NAMALWA (cell line): Measurements from ENCODE around the gene SHISA7.
A peak's percentile ranks its signal among the peaks of the same experiment; 100 is the strongest.

Source experiments
- DNase-seq: peaks from one replicate; pipeline ENCODE4 v3.0.0-alpha.2; 2015; ENCODE audit warnings: low spot score

Gene SHISA7

DNA sequence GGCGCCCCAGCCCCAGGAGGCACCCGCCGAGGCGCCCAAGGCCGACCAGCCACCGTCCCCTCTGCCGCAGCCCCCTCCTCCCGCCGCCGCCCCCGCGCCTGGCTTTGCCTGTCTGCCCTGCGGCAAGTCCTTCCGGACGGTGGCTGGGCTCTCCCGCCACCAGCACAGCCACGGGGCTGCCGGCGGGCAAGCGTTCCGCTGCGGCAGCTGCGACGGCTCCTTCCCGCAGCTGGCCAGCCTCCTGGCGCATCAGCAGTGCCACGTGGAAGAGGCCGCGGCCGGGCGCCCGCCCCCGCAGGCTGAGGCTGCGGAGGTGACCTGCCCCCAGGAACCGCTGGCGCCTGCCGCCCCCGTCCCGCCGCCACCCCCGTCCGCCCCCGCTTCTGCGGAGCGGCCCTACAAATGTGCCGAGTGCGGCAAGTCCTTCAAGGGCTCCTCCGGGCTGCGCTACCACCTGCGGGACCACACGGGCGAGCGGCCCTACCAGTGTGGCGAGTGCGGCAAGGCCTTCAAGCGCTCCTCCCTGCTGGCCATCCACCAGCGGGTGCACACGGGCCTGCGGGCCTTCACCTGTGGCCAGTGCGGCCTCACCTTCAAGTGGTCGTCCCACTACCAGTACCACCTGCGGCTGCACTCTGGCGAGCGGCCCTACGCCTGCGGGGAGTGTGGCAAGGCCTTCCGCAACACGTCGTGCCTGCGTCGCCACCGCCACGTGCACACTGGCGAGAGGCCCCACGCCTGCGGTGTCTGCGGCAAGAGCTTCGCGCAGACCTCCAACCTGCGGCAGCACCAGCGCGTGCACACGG is 39.3 kb upstream of the SHISA7 start:
- no peak for DNase-seq

DNA sequence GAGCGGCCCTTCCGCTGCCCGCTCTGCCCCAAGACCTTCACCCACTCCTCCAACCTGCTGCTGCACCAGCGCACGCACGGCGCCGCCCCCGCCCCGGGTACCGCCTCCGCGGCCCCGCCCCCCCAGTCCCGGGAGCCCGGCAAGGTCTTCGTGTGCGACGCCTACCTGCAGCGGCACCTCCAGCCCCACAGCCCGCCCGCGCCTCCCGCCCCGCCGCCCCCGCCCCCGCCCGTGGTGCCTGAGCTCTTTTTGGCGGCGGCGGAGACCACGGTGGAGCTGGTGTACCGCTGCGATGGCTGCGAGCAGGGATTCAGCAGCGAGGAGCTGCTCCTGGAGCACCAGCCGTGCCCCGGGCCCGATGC is 38.7 kb upstream of the SHISA7 start:
- DNase-seq = no peak

DNA sequence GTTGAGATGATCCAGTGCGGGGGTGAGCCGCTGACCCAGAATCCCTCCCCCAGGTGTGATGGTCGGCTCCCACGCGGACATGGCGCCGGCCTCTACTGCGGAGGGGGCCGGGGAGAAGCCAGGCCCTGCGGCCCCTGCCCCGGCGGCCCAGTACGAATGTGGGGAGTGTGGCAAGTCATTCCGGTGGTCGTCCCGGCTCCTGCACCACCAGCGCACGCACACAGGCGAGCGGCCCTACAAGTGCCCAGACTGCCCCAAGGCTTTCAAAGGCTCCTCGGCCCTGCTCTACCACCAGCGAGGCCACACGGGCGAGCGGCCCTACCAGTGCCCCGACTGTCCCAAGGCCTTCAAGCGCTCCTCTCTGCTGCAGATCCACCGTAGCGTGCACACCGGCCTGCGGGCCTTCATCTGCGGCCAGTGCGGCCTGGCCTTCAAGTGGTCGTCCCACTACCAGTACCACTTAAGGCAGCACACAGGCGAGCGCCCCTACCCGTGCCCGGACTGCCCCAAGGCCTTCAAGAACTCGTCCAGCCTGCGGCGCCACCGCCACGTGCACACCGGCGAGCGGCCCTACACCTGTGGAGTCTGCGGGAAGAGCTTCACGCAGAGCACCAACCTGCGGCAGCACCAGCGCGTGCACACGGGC is 38.2 kb upstream of the SHISA7 start:
- DNase-seq = no peak

DNA sequence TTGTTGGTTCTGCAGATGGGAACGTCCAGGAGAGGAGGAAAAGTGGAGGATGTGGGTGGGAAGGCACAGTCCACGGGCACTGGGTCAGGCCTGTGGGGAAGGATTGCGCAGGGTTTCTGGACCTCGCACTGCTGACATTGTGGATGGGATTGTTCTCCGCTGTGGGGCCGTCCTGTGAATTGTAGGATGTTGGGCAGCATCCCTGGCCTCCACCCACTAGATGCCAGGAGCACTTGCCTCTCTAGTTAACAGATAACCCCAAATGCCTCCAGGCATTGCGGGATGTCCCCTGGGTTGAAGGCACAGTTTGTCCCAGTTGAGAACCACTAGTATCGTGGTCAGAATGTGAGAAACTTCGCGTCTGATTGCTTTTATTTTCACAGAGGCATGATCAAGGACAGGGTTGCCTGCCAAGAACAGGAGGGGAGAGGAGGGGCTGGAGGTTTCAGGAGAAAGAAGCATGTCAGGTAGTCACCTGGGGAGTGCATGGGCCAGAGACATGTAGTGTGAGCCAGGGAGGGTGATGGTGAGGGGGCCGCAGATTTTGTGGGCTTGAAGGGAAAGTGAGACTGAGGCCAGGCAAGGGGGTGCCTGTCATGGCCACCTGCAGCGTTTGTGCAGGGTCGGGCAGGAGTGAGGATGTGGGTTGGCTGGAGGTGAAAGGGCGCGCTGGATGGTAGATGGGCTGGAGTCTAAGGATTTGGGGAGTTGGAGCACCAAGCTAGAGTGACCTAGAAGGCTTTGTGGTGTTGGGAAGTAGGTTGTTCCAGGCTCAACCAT is 36.5 kb upstream of the SHISA7 start:
- DNase-seq = no peak

DNA sequence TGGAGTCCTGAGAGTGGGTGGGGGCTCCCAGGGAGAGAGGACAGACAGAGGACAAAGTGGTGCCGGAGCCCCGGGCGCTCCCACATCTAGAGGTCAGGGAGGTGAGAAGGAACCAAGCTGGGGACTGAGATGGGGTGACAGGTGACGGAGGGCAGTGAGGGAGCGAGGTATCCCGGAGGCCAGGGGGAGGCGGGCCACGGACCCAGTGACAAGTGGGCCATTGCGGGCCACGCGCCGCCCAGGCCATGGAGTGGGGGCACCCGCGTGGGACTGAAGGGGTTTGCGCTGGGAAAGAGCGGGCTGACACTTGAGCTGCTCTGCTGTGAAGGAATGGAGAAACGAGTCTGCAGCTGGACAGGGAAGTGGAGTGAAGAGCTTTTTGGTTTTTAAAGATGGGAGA is 35.9 kb upstream of the SHISA7 start:
- DNase-seq = no peak

DNA sequence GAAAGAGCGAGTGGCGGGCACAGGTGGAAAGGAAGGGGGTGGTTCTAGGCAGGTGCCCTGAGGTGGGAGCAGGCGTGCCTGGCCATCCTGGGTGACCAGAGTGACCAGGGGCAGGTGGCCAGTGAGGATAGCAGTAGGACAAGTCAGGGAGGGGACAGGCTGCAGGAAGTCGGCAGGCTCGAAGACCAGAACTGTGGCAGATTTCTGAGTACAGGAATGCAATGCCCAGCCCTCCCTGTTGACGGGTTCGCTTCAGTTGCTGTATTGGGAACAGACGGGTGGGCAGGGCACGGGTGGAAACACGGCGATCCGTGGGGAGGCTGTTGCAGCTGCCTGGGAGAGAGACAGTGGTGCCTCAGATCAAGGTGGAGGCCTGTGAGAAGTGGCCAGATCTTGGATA is 35.3 kb upstream of the SHISA7 start:
- no peak for DNase-seq

DNA sequence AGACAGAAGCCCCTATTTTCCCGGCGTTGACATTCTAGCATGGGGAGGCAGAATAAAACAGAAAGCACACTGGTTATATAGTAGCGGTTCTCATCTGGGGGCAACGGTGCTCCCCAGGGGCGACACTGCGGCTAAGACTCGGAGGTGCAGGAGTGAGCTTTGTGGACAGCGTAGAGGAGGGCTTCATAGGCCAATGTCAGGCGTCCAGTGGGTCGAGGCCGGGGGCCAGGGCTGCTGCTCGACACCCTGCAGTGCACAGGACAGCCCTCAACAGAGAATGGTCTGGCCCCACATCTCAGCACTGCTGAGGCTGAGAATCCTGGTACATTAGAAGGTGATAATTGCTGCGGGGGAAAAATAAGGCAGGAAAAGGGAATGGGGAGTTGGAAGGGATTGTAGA is 34.8 kb upstream of the SHISA7 start:
- no peak for DNase-seq

DNA sequence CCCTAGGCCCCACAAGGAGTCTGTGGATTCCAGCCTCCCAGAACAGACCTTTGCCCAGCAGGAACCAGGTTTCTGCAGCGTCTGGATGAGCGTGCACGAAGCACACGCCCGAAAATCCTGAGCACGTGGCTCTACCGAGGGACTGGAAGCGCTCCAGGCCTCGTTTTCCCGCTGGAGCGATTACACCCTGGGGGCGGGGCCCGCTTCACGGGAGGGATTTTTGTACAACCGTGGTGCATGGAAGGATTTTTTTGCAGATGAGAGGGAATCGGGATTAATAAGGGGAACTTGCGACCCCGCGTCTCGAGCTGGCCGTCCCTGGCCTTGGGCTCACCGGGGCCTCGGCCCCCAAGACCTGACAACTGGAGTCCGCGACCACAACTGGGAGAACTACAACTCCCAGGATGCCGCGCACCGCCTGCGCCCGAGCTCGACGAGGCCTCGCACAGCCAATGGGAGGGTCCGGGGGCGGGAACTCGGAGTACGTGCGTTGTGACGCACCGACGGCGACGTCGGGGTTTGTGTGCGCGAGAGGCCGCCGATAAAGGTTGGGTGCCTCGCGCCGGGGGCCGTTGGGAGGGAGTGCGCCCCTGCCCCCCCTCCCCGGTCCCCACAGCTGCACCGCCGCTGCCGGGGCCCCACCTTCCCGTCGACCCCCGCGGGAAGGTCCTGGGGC is 33.1 kb upstream of the SHISA7 start, which contains the start of gene ZNF628:
TSS of gene ZNF628 (plus strand) at position 518 of the 676 bp plus-strand sequence. CDS start 3,294 bp downstream, outside the sequence.
- peak; percentile 98 for DNase-seq

DNA sequence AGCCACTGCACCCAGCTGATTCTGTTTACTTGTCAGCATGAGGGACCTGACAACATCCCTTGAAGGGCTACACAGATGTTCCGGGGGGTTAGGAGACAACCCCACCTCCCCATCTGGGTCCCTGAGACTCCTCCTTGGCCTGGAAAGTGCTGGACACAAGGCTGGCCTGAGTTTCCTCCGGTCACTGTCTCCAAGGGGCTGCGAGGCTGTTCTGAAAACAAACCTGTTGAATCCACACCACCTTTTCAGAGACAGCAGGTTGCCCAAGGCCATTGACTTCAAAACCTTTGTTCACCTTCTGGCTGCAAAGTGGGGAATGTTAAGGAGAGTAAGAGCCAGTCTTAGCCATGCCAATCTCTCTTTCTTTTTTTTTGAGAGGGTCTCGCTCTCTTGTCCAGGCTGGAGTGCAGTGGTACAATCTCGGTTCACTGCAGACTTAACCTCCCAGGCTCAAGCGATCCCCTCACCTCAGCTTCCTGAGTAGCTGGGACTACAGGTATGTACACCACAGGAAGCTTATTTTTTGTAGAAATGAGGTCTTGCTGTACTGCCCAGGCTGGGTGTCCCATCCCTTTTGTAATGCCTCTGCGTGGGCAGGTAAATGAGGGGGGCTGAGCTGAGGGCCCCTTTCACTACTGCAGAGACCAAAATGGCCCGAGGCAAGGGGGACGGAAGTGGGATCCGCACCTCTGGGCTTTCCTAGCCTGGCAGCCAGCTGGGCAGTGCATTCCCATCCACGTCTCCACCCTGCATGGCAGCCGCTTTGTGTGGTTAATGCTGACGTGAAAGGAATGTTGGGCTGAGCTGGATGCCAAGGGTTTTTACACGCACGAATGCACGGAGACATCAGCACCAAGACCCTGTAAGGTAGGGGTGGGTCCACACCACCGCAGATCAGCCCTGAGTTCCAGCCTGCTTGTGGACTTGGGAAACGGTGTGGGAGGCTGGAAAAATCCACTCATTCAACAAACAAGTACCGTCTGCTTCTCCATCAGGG is 31.5 kb upstream of the SHISA7 start:
- DNase-seq = no peak

DNA sequence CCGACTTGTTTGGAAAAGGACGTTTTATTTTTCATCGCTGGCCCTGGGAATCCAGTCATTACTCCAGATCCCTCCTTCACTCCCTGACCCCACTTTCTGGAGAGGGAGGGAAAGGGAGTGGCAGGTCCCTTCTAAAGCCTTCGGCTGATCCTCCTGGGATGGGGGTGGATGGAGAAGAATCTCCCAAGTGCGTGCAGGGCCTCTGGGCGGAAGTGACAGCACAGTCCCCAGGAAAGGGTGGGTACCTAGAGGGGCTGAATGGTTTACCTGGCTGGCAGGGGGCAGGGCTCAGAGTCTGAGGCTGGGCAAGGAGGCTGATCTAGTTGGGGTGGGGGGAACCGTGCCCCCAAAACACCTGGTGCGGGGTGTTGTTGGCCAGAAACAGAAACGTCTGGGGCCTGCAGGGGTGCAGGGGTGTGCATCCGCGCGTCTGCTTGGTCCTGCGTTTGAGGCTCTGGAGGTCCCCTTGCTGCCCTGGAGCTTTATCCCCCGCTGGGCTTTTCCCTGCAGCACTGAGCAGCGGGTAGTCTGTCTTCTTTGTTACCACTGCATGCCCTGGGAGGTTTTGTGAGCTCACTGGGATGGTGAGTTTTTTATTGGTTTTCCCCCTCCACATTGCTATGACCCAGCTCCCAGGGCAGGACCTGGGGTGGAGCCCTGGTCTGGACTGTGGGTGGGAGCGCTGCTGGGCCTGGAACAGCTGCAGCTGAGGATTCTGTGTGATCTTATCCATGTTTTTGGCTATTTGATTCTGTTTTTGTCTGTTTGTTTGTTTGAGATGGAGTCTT is 30.3 kb upstream of the SHISA7 start:
- no peak for DNase-seq

DNA sequence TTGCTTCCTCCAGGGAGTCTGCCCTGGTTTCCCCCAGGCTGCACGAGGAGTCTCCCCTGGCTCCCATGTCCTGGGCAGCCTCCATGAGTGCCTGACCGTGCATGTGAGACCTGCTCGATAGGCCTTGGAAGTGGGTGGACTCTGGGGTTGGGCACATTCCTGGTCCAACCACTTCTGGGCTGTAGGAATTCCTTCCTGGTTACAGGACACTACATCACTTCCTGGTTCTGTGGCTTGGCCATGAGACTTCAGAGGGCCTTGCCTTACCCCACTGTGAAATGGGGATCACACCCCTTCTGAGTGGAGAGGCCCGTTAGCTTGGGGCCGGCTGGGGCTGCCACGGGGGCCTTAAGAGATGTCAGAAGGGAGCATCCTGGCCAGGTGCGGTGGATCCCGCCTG is 29.4 kb upstream of the SHISA7 start:
- DNase-seq = no peak

DNA sequence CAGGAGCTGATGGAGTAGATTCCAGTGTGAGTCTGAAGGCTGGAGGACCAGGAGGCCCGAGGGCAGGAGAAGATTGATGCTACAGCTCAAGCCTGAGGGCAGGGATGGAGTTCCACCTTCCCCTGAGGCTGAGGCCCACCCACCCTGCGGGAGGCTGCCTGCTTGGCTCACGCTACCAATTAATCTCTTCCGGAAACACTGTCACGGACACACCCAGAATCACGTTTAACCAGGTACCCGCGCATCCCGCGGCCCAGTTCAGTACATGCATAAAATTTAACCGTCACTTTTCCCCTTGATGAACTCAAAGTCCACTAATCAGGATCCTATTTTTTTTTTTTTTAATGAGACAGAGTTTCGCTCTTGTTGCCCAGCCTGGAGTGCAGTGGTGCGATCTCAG is 28.2 kb upstream of the SHISA7 start:
- no peak for DNase-seq

DNA sequence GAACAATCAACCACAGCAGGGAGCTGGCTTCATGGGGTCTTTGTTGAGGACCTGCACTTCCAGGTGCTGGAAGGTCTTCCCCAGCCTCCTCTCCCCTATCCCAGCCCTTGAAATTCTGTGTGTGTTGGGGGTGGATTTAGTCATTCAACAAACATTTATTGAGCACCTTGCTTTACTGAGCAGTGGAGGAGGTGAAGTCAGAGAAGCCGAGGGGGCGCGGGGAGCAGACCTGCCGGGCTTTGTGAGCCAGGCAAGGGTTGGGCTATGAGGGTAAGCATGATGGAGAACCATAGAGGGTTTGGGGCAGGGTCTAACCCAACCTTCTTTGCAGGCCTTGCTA is 24.9 kb upstream of the SHISA7 start:
- no peak for DNase-seq

DNA sequence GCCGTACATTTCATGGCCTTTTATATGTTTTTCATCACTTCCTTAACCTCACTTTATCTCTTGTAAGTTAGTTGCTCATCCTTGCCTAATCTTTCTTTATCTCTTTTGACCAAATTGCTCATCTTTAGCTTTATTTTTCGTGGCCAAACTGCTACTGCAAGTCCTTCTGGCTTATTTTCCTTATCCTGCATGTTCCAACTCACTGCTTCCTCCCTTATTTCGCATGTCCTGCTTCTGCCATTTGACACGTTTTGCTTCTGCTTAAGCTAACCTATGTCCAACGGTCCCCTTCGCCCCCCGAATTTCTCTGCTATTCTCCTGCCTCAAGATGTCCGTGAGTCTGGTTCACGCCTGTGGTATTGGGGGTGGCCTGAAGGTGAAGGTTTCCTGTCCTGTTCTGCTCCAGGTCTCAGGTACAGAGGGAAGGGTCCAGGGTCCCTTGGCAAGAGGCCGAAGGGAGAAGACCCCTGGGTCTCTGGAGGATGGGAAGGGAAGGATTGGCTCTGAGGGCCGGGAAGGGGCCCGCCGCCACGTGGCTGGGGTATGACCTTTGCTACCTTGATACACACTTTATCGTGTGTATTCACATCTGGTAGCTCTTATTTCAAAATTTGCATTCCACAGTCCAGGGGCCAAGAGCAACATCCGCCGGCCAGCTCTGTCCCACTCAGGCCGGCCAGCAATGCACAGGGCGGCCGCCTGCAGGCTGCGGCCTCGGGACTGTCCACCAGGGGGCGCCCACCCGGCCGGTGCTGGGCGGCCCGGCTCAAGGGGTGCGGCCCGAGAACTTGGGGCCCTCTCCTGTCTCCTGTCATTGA is 24.3 kb upstream of the SHISA7 start:
- DNase-seq = peak; percentile 65

DNA sequence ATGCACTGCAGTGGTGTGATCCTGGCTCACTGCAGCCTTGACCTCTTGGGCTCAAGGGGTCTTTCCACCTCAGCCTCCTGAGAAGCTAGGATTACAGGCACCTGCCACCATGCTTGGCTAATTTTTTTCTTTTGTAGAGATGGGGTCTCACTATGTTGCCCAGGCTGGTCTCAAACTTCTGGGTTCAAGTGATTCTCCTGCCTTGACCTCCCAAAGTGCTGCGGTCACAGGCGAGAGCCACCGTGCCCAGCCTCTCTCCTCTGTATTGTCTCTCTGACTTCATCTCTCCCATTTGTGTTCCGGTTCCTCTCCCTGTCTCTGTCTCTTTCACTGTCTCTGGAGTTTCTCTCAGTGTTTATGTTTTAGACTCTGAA is 23.1 kb upstream of the SHISA7 start:
- DNase-seq = no peak

DNA sequence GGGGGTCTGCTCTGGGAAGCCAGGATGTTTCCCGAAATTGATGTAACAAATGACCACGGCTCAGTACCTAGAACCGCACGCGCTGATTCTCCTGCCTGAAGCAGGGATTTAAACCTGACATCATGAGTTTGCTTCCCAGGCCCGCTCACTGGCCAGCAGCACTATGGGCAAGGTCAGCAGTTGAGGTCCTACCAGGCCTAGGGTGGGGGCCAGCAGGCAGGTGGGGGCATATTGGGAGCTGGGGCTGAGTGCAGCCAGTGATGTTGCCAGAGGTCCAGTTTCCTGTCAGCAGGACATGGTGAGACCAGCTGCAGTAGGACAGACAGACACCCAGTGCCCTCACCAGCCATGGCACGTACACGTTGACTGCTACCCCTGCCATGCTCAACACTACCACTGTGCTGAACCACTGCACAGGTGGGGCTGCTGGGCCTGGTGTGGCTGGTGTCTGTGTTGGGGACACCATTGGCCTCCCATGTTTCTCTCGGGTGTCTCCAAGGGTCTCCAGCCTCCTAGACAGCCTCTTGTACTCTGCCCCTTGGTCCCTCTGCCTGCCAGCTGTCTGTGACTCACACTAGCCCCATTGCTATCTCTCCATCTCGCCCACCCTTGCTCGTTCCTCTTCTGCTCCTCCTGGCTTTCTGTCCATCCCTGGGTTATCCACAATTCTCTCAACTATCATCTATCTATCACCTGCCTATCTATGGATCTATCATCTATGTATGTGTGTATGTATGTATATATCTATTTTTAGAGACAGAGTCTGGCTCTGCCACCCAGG is 22.6 kb upstream of the SHISA7 start:
- no peak for DNase-seq

DNA sequence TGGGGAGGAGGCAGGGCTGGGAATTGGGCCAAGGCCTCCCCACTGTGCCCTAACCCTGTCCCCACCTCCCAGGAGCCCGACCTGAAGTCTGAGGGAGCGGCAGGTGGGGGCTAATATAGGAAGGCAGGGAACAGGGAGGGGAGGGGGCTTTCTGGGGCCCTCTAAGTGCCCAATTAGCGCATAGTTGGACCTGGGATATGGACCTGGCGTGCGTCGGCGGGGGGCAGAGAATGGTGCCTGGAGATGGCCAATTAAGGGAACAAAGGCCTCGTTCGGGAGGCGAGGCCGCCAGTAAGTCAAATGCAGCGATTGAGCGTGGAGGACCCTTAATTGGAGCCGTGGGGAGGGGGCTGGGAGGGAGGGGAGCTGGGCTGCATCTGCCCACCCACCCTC is 21.6 kb upstream of the SHISA7 start, which contains the start of gene C19orf85:
TSS of gene C19orf85 (minus strand) at position 90 of the 393 bp plus-strand sequence. CDS start 197 bp downstream, outside the sequence.
- no peak for DNase-seq

DNA sequence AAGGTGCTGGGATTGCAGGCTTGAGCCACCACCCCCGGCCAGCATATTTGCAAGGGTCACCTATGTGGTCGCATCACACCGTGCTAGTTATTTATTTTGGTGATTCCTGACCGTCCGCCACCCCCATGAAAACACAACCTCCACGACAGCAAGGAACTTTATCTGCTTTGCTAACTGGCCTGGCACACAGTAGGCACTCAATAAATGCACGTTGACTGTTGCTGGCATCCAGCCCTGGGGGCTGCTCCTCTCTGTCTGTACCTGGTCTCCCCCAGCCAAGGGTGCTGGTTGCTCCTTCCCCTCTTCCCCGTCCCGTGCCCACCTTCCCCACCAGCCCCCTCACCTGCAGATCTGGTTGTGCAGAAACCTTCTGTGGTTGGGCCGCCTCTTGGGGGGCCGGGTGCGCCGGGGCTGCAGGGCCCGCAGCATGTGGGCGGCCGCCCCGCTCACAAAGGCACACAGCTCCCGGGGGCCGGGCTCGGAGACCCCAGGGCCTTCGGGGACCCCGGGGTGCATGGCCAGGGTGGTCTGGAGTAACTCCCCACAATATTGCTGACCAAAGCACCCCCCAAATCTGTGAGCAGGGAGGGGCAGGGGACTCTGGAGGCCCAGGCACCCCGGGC is 21.1 kb upstream of the SHISA7 start:
- DNase-seq = no peak
